ENCODE results near the gene CCDC85B. TPM values are rescaled to one million over a fixed set of nuclear protein-coding genes. Genes with fewer than 3 reads are reported as not detected.
"Not testable (repeated sequence)": the region's sequence is repeated elsewhere in the genome, so short reads cannot be mapped to it uniquely, and the experiment has no call there.

The CCDC85B gene
- polyA plus RNA-seq, 1 experiment = 33.4 TPM

- H3K4me3 ChIP-seq (ENCODE audit: low read depth, low read length) = no peak overlapping the region
- DNase-seq (ENCODE audit: low read depth) = no peak
- CTCF ChIA-PET = interaction anchor here (1.1 to 2.1 kb wide), 4 partner anchors 12 to 142 kb away, joined by 3 to 9 read pairs (median 4); partner anchors contain the start of gene KAT5
- H3K36me3 ChIP-seq (ENCODE audit: control insufficient read depth, insufficient read depth, low read length) = peaks cover 19% of the 10 kb centered on the region
- no peaks in the 10 kb centered on the region for H3K27me3 ChIP-seq (ENCODE audit: control insufficient read depth, insufficient read depth, low read length)
- POLR2A ChIA-PET = no interaction called here
- no peak for TF ChIP-seq CTCF (IDR thresholded peaks at IDR 0.05; ENCODE audit: insufficient read depth, low read depth, low read length)
Measured at GRCh38 chr11:65847746-65848145, 42.7 kb upstream of the CCDC85B start.

GRCh38 chr11:65848693-65849092 is 41.8 kb upstream of the CCDC85B start:
- not testable (repeated sequence) for H3K4me3 ChIP-seq (ENCODE audit: low read depth, low read length); H3K27me3 ChIP-seq (ENCODE audit: control insufficient read depth, insufficient read depth, low read length); DNase-seq (ENCODE audit: low read depth)
- H3K36me3 ChIP-seq (ENCODE audit: control insufficient read depth, insufficient read depth, low read length) = peaks cover 27% of the 10 kb centered on the region
- ChIA-PET CTCF (interaction anchor here (1.1 to 2.1 kb wide), 3 partner anchors 11 to 143 kb away, joined by 3 to 9 read pairs (median 3); no protein-coding TSS in a partner anchor), POLR2A (interaction anchor here (0.7 kb wide), 1 partner anchor 244 kb away, joined by 8 read pairs; no protein-coding TSS in a partner anchor)

GRCh38 chr11:65849366-65849765 is 41.1 kb upstream of the CCDC85B start:
- CTCF ChIA-PET = interaction anchor here (1.0 to 2.6 kb wide), 8 partner anchors 9 to 173 kb away, joined by 3 to 9 read pairs (median 4); partner anchors contain the start of genes EFEMP2, KAT5 and MUS81
- POLR2A ChIA-PET = interaction anchor here (0.7 kb wide), 1 partner anchor 245 kb away, joined by 8 read pairs; no protein-coding TSS in a partner anchor
- no peak for DNase-seq (ENCODE audit: low read depth)
- Histone ChIP-seq H3K4me3 (ENCODE audit: low read depth, low read length) (no peak overlapping the region), H3K36me3 (ENCODE audit: control insufficient read depth, insufficient read depth, low read length) (peaks cover 32% of the 10 kb centered on the region), H3K27me3 (ENCODE audit: control insufficient read depth, insufficient read depth, low read length) (no peaks in the 10 kb centered on the region)
- TF ChIP-seq CTCF (IDR thresholded peaks at IDR 0.05; ENCODE audit: insufficient read depth, low read depth, low read length) = no peak

- ChIA-PET CTCF (interaction anchor here (0.7 to 2.6 kb wide), 7 partner anchors 9 to 173 kb away, joined by 3 to 9 read pairs (median 3); partner anchors contain the start of genes EFEMP2, KAT5 and MUS81), POLR2A (no interaction called here)
- no peak for TF ChIP-seq CTCF (IDR thresholded peaks at IDR 0.05; ENCODE audit: insufficient read depth, low read depth, low read length)
- Histone ChIP-seq H3K4me3 (ENCODE audit: low read depth, low read length) (no peak overlapping the region), H3K27me3 (ENCODE audit: control insufficient read depth, insufficient read depth, low read length) (no peaks in the 10 kb centered on the region), H3K36me3 (ENCODE audit: control insufficient read depth, insufficient read depth, low read length) (peaks cover 35% of the 10 kb centered on the region)
- DNase-seq (ENCODE audit: low read depth) = no peak
Measured at GRCh38 chr11:65849771-65850216, 40.7 kb upstream of the CCDC85B start.

- no peak for DNase-seq (ENCODE audit: low read depth)
- POLR2A ChIA-PET = no interaction called here
Measured at GRCh38 chr11:65850217-65851082, 40.0 kb upstream of the CCDC85B start.

More at GRCh38 chr11:65850217-65851082, 40.0 kb upstream of the CCDC85B start:
- TF ChIP-seq CTCF (IDR thresholded peaks at IDR 0.05; ENCODE audit: insufficient read depth, low read depth, low read length) = no peak
- Histone ChIP-seq H3K36me3 (ENCODE audit: control insufficient read depth, insufficient read depth, low read length) (peaks cover 40% of the 10 kb centered on the region), H3K27me3 (ENCODE audit: control insufficient read depth, insufficient read depth, low read length) (no peaks in the 10 kb centered on the region), H3K4me3 (ENCODE audit: low read depth, low read length) (no peak overlapping the region)
- CTCF ChIA-PET = interaction anchor here (0.6 to 2.6 kb wide), 12 partner anchors 8 to 408 kb away, joined by 3 to 9 read pairs (median 3); partner anchors contain the start of genes EFEMP2, KAT5 and MUS81
